ENCODE results near the gene SLC9A6.

- no peak for TF ChIP-seq CTCF (IDR thresholded peaks at IDR 0.05)
- no peak for TF ChIP-seq EP300 (IDR thresholded peaks at IDR 0.05)
Observed at GRCh38 chrX:136046295-136047015, 61.2 kb downstream of the SLC9A6 start.
